ENCODE measurements around the gene DHX38. TPM values are rescaled to one million over a fixed set of nuclear protein-coding genes. Genes with fewer than 3 reads are reported as not detected.

The DHX38 gene
- total and polyA plus RNA-seq, 2 donors (not counting 3 experiments of a cell fraction or from before 2014, with no cell fraction given) = 47.3 to 78.6 TPM

GRCh38 chr16:72109966-72110530 lies 16.4 kb downstream of the DHX38 start:
- ChIA-PET CTCF (interaction anchor here (1.3 kb wide), 1 partner anchor 14 kb away, joined by 3 read pairs; no protein-coding TSS in a partner anchor), POLR2A (no interaction called here)
- H3K9me1 ChIP-seq (replicated peaks; ENCODE audit: control insufficient read depth, extremely low read depth, insufficient read depth, low read length) = no peaks in the 10 kb centered on the region
- no peak for DNase-seq (ENCODE audit: low read depth, low spot score)
- no peaks in the 10 kb centered on the region for H3K4me1 ChIP-seq (ENCODE audit: control insufficient read depth, extremely low read depth, insufficient read depth, low read length)
- no peak overlapping the region for H2AFZ ChIP-seq (ENCODE audit: low read depth, low read length)
- no peak overlapping the region for H3K4me3 ChIP-seq (replicated peaks in 1 of 3; ENCODE audit: insufficient read depth in 1 of 3, low read depth in 1 of 3, low read length in 3 of 3)
- intact Hi-C loops (cut with micrococcal nuclease) (no loop called here), dilution Hi-C loops (cut with MboI; ENCODE audit: extremely low pct_ligation_motif_present, low sequenced_read_pairs) (no loop called here)
- H3K27me3 ChIP-seq (ENCODE audit: control insufficient read depth in 2 of 2, insufficient read depth in 2 of 2, low read length in 2 of 2) = no peaks in the 10 kb centered on the region
- H3K9me3 ChIP-seq (replicated peaks; ENCODE audit: control insufficient read depth, insufficient read depth, low read length) = no peaks in the 10 kb centered on the region
- no peaks in the 10 kb centered on the region for H3K79me2 ChIP-seq (ENCODE audit: control insufficient read depth, insufficient read depth, low read length)
- H3K27ac ChIP-seq (ENCODE audit: insufficient read depth, low read depth, low read length) = no peak overlapping the region
- peaks cover 26 to 61% of the 10 kb centered on the region in 2 experiments for H3K36me3 ChIP-seq (ENCODE audit: control insufficient read depth in 2 of 2, extremely low read depth in 1 of 2, insufficient read depth in 2 of 2, low read length in 2 of 2)
- no peak overlapping the region for H3K9ac ChIP-seq (replicated peaks; ENCODE audit: extremely low read depth, insufficient read depth, low read length)
- no TSS peak for BruUV-seq (replicated peaks)
- TF ChIP-seq EZH2 (IDR thresholded peaks at IDR 0.05; ENCODE audit: borderline replicate concordance, low read depth, low read length, severe bottlenecking) (no peak), JUN (IDR thresholded peaks at IDR 0.05; ENCODE audit: borderline replicate concordance, insufficient read depth, insufficient read length, low read depth) (no peak), GATA2 (IDR thresholded peaks at IDR 0.05; ENCODE audit: insufficient read depth, insufficient read length, low read depth, low read length) (no peak), MYC (IDR thresholded peaks at IDR 0.05; ENCODE audit: low read depth, low read length) (no peak), POLR2A (IDR thresholded peaks at IDR 0.05; ENCODE audit: low read depth, low read length) (no peak), POLR2AphosphoS5 (IDR thresholded peaks at IDR 0.05; ENCODE audit: insufficient read depth, low read depth, low read length) (no peak), FOS (IDR thresholded peaks at IDR 0.05; ENCODE audit: borderline replicate concordance, insufficient read depth, low read length) (no peak)
- TF ChIP-seq, protein P1, sequence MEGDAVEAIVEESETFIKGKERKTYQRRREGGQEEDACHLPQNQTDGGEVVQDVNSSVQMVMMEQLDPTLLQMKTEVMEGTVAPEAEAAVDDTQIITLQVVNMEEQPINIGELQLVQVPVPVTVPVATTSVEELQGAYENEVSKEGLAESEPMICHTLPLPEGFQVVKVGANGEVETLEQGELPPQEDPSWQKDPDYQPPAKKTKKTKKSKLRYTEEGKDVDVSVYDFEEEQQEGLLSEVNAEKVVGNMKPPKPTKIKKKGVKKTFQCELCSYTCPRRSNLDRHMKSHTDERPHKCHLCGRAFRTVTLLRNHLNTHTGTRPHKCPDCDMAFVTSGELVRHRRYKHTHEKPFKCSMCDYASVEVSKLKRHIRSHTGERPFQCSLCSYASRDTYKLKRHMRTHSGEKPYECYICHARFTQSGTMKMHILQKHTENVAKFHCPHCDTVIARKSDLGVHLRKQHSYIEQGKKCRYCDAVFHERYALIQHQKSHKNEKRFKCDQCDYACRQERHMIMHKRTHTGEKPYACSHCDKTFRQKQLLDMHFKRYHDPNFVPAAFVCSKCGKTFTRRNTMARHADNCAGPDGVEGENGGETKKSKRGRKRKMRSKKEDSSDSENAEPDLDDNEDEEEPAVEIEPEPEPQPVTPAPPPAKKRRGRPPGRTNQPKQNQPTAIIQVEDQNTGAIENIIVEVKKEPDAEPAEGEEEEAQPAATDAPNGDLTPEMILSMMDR (IDR thresholded peaks at IDR 0.05; ENCODE audit: extremely low read depth in 1 of 2, insufficient read depth in 1 of 2, low read depth in 1 of 2, low read length in 2 of 2) = no peak
- TF ChIP-seq, protein P2, sequence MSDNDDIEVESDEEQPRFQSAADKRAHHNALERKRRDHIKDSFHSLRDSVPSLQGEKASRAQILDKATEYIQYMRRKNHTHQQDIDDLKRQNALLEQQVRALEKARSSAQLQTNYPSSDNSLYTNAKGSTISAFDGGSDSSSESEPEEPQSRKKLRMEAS (IDR thresholded peaks at IDR 0.05; ENCODE audit: insufficient read depth, insufficient read length) = no peak
- FAIRE-seq = no peak
- no peaks in the 10 kb centered on the region for H4K20me1 ChIP-seq (replicated peaks; ENCODE audit: control insufficient read depth, extremely low read depth, insufficient read depth, low read length)
- H3K4me2 ChIP-seq (ENCODE audit: insufficient read depth, low read length) = no peak overlapping the region
